Astrocyte of the hippocampus (primary cell): Measurements from ENCODE around the gene HFE.

Experiments
- DNase-seq: peaks from one replicate; pipeline ENCODE4 v3.0.0; 2011; ENCODE audit warnings: low read depth, low spot score

The HFE gene

GRCh38 chr6:26133730-26134129, 46.5 kb downstream of the HFE start:
- DNase-seq, result no peak

GRCh38 chr6:26136321-26136720, 49.1 kb downstream of the HFE start:
- DNase-seq, result no peak

- DNase-seq, result no peak
Measured at GRCh38 chr6:26140254-26140966, 53.2 kb downstream of the HFE start.

- DNase-seq, result no peak
Measured at GRCh38 chr6:26140967-26141294, 53.7 kb downstream of the HFE start.

- DNase-seq, result no peak
Measured at GRCh38 chr6:26141378-26141904, 54.2 kb downstream of the HFE start.

GRCh38 chr6:26142026-26142425, 54.8 kb downstream of the HFE start:
- no peak for DNase-seq
